HG03342 (cell line): Measurements from ENCODE around the gene TM7SF3.
A peak's percentile ranks its signal among the peaks of the same experiment; 100 is the strongest.
"Not testable (repeated sequence)": the region's sequence is repeated elsewhere in the genome, so short reads cannot be mapped to it uniquely, and the experiment has no call there.

Source experiments
- ATAC-seq: cut with Tn5 transposase; IDR thresholded peaks from one replicate; pipeline ENCODE4 v1.9.1; 2021; ENCODE audit warnings: mild to moderate bottlenecking, moderate library complexity; ENCODE audit not compliant: unreplicated experiment

The TM7SF3 gene, protein sequence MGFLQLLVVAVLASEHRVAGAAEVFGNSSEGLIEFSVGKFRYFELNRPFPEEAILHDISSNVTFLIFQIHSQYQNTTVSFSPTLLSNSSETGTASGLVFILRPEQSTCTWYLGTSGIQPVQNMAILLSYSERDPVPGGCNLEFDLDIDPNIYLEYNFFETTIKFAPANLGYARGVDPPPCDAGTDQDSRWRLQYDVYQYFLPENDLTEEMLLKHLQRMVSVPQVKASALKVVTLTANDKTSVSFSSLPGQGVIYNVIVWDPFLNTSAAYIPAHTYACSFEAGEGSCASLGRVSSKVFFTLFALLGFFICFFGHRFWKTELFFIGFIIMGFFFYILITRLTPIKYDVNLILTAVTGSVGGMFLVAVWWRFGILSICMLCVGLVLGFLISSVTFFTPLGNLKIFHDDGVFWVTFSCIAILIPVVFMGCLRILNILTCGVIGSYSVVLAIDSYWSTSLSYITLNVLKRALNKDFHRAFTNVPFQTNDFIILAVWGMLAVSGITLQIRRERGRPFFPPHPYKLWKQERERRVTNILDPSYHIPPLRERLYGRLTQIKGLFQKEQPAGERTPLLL

DNA sequence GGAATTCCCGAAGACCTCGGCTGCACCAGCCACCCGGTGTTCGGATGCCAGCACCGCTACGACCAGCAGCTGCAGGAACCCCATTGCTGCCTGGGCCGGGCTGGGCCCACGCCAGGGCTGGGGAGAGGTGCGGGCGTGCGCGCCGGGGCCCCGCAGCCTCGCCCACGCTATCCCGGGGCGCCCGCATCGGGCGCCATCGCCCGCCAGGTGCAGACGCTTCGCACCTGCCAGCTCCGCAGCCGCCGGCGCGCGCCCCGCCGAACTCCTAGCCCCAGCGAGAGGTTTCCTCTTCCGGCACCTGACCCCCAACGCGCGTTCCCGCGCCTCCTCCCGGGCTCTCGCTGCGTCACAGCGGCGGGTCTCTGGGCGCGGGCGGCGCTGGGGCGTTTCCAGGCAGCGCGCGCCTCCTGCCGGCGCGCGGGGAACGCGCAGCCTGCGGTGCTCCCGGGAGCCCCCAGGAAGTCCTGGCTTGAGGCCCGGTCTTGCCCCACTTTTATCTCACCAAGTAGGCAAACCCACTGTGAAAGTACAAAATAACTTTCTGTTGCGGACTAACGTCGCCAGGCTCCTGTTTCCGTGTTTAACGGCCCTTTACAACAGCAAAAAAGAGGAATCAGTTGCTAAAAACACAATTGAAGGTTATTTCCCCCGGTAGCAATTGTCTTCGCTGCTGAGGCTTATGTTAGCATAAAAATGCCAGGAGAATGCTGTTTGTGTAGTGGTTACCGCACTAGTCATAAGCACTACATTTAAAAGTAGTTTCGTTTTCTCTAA, at the start of gene TM7SF3:
Gene TM7SF3 (minus strand): TSS at position 300 of the 774 bp plus-strand sequence. CDS start 216 bp downstream, at position 84.
- peak; percentile 83 for ATAC-seq

DNA sequence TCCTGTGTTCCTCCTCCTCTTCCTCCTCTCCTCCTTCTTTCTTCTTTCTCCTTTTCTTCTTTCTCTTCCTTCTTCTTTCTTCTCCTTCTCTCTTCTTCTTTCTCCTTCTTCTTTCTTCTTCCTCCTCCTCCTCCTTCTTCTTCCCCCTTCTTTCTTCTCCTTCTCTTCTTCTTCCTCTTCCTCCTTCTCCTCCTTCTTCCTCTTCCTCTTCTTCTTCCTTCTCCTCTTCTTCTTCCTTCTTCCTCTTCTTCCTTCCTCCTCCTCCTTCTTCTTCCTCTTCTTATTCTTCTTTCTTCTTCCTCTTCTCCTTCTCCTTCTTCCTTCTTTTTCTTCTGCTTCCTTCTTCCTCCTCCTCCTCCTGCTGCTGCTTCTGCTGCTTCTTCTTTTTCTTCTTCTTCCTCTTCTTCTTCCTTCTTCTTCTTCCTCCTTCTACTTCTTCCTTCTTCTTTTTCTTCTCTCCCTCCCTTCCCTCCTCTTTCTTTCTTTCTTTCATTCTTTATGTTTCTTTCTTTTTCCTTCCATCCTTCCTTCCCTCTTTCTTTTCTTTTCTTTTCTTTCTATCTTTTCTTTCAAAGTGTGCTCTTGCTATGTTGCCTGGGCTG, 49.2 kb upstream of the TM7SF3 start:
- no peak for ATAC-seq

DNA sequence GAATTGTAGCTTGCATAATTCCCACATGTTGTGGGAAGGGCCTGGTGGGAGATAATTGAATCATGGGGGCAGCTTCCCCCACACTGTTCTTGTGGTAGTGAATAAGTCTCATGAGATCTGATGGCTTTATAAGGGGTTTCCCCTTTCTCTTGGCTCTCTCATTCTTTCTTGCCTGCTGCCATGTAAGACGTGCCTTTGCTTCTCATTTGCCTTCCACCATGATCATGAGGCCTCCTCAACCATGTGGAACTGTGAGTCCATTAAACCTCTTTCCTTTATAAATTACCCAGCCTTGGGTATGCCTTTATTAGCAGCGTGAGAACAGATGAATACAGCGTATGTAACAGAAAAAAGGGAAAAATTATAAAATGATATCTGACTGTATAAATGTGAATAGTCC, 47.1 kb upstream of the TM7SF3 start:
- ATAC-seq: no peak

DNA sequence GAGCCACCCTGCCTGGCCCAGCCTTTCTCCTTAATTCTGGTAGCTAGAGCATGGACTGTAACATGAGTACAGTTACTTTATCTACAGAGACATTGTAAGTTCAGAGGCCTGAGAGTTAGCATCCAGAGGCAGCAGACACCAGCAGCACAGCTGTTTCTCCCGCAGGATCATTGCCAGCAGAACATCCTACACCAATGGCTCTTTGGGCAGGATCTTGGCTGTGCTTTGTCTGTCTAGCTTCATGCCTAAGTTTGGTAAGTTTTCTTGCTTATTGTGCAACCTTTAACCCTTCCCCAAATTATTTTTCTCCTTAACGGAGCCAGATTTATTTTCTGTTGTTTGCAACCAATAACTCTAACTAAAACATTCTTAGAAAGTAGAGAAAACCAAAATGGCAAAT, 46.6 kb upstream of the TM7SF3 start:
- ATAC-seq: no peak

DNA sequence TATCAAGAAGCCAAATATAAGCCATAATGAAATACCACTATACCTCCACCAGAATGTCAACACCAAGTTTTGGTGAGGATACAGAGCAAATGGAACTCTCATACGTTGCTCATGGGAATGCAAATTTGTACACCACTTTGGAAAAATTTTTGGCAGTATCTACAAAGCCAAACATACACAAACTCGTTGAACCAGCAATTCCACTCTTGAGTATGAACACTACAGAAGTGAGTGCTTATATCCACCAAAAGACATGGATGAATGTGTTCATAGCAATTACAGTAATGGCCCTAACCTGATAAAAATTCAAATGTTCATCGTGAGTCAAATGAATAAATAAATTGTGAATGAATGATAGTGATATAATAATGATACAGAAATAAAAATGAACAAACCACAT, 43.4 kb upstream of the TM7SF3 start:
- no peak for ATAC-seq

DNA sequence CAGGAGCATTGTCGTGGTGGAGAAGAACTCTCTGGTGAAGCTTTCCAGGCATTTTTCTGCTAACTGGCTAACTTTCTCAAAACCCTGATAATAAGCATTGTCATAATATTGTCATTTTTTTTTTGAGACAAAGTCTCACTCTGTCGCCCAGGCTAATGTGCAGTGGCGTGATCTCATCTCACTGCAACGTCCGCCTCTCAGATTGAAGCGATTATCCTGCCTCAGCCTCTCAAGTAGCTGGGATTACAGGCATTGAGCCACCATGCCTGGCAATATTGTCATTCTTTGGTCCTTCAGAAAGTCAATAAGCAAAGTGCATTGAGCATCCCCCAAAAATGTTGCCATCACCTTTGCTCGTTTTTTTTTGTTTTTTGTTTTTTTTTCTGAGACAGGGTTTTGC, 41.8 kb upstream of the TM7SF3 start:
- no peak for ATAC-seq

DNA sequence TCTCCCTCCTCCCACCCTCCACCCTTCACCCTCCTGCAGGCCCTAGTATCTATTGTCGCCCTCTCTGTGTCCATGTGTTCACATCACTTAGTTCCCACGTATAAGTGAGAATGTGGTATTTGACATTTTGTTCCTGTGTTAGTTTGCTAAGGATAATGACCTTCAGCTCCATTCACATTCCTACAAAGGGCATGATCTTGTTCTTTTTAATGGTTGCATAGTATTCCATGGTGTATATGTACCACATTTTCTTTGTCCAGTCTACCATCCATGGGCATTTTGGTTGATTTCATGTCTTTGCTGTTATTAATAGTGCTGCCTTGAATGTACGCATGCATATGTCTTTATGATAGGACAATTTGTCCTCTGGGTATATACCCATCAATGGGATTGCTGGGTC, 38.6 kb upstream of the TM7SF3 start:
- no peak for ATAC-seq

DNA sequence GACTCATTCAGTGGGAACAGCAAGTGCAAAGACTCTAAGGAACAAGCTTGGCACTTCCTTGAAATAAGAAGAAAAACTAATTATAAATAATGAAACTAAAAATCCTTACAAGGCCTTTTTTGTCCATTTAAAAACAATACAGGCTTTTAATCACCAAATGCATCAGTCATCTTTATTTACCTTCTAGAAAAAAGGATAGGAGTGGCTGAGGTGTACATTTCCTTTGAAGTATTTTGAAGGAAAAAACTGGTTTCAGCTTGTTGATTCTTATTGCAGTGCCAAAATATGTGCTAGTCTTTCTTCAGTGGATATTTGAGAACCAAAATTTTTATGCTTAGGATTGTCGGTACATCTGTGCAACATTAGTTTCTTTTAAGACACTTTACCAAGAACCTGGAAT, 38.0 kb upstream of the TM7SF3 start:
- ATAC-seq: no peak

DNA sequence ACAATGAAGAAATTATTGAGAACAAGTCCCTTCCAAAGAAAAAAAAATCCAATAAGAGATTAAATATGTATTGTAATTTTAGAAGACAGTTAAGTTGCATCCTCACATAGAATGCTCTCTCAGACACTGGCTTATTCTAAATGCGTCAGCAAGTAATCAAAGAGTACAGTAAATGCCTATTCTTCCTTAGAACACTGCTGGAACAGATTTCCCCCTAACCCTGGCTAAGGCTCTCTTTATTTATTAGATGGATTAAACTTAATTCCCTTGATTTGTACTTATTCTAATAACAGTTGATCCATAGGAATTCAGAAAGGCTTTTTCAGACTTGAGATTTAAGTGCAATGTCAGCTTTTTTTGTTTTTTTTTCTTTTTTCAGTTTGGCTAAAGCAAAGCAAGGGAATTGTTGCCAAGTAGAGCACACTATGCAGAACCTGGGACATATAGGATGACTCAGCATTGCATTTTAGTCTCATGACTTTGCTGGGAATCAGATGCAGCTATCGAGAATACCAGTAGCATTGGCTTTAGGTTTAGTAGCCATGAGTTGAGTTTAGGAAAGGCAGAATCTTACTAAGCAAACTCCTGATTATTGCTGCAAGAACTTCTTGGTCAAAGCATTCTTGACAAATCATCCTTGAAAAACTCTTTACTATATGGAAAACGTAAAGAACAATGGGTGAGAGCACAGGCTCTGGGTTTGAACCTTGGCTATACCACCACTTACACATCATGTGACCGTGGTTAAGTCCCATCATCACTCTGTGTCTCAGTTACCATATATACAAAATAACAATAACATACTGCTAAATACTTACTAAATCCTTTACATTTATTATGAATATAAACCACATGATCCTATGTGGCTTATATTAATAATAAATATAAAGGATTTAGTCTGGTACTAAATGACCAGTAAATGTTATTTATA, 34.9 kb upstream of the TM7SF3 start:
- ATAC-seq: no peak

DNA sequence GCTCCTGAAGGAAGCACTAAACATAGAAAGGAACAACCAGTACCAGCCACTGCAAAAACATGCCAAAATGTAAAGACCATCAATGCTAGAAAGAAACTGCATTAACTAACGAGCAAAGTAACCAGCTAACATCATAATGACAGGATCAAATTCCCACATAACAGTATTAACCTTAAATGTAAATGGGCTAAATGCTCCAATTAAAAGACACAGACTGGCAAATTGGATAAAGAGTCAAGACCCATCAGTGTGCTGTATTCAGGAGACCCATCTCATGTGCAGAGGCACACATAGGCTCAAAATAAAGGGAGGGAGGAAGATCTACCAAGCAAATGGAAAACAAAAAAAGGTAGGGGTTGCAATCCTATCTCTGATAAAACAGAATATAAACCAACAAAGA, 27.8 kb upstream of the TM7SF3 start:
- ATAC-seq: not testable (repeated sequence)

DNA sequence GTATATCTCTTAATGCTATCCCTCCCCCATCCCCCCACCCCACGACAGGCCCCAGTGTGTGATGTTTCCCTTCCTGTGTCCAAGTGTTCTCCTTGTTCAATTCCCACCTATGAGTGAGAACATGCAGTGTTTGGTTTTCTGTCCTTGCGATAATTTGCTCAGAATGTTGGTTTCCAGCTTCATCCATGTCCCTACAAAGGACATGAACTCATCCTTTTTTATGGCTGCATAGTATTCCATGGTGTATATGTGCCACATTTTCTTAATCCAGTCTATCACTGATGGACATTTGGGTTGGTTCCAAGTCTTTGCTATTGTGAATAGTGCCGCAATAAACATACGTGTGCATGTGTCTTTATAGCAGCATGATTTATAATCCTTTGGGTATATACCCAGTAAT, 26.5 kb upstream of the TM7SF3 start:
- ATAC-seq: not testable (repeated sequence)

DNA sequence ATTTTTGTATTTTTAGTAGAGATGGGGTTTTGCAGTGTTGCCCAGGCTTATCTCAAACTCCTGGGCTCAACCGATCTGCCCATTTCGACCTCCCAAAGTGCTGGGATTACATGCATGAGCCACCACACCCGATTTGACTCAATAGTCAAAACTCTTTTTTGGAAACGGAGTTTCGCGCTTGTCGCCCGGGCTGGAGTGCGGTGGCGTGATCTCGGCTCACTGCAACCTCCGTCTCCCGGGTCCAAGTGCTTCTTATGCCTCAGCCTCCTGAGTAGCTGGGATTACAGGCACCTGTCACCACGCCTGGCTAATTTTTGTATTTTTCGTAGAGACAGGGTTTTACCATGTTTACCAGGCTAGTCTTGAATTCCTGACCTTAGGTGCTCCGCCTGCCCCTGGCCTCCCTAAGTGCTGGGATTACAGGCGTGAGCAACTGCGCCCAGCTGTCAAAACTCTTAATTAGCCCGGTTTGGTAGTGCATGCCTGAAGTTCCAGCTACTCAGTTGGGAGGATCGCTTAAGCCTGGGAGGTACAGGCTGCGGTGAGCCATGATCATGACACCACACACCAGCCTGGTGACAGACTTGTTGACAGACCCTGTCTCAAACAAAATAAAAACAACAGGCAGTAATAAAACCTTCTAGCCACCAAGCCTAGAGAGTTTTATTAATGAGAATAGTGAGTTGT, 20.6 kb upstream of the TM7SF3 start:
- no peak for ATAC-seq

DNA sequence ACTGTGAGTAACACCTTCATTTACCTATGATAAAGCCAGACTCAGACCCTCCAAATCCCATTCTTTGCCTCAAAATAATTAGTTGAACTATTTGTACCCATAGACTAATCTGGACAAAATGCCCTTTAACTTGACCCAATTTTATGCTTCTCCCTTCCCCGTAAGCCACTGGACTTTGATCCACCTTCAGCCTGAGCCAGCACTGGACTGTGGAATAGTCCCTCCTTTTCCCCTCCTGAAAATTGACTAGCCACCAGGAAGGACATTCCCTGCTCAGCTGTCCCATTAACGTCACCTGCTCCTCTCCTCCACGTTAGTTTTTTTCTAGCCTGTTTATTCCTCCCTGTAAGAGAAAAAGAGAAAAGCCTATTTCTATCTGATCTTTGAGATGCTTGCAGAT, 18.5 kb upstream of the TM7SF3 start:
- ATAC-seq: no peak

DNA sequence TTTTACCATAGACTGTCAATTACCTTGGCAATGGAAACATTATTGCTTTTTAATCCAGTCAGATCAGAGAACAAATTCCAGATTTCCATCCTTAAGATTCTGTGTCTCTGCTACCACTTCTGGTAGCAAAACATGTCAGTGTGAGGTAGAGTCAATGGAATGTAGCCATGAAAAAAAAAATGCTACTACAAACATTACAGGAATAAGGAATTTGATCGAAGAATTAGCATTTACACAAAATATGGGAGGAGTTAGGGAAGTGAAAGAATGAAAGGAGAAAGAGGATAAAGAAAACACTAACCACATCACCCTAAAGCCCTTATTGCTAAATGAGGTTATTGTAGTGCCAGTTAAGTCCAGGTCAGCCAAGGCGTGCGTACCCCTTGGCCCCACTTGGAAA, 17.3 kb upstream of the TM7SF3 start:
- no peak for ATAC-seq

DNA sequence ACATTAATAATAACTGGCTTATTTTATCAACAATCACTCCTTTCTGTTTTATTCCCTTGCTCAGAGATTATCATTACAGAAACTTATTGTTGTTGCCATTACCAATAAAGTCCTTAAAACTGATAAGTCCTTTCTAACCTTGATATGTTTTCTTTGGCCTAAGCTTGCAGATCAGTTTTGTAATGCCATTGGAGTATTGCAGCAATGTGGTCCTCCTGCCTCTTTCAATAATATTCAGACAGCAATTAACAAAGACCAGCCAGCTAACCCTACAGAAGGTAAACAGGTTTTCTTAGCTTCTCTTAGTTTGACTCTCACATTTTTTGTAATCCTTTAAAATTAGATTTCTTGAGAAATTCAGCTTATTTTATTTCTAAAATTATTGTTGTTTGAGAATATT, 12.1 kb upstream of the TM7SF3 start:
- no peak for ATAC-seq

DNA sequence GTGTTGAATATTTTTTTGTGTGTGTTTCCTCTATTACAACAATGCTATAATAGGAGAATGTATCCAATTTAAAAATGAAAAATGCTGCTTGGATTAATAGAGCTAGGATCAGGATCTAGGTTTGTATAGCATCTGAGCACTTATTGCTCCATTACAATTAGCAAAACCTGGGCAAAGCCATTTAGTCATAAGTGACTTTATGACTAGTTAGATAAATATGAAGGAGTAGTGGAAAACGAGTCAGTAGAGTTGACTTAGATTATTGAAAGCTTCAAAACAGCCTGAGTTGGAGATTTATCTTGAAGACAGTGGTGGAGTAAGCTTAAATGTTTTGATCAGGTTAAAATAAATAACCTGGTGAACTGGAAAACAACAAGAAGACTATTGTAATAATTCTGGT, 10.9 kb upstream of the TM7SF3 start:
- ATAC-seq: no peak

DNA sequence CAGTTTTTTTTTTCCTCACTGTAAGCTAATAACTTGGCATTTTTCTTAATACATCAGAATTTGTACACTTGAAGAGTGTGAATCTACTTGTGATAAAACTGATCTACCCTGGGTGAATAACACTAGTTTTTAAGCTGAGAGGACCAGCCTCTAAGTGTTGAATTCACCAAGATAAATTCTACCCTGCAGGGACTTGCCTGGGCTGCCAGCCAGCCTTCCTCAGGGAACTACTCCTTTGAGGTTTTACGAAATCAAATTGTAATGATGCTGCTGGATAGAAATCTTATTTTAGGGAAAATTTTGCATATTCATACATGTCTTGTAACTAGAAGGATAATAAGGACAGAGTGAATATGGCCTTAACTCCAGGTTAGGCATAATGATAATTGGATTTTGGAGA, 10.1 kb upstream of the TM7SF3 start:
- no peak for ATAC-seq

DNA sequence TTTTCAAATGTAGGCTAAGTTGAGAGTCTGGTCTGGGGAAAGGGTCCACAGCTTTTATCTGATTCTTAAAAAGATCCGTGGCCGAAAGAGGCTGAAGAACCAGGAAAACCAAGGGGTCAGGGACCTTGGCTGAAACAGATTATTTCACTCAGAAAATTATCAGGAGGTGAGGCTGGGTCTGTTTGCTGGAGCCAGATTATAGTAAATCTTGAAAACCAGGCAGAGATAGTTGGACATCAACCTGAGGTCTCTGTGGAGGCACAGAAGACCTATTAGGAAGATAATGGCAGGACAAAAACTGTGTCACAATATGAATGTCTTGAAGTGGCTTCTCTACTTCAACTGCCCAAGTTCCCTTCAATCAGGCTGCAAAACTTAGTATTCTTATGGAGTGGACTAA, 6.6 kb upstream of the TM7SF3 start:
- ATAC-seq: no peak

DNA sequence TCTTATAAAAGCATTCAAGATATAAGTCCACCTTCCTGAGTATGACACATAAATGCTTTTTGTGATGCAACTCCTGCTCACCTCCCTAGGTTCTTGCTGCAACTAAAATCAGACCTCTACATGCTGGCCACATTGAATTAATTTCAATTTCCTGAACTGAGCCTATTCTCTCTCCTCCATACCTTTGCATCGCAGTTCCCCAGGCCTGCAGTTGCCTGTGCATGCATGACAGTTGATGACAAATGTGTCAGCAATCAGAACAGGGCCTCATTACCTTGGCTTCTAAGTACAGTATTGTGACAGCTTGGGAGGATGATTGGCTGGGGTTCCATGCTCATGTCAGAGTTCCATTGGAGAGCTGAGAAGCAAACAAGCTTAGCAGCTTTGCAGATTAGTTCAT, 3.9 kb upstream of the TM7SF3 start:
- no peak for ATAC-seq
